Loucy (cell line): ENCODE measurements around the gene XIRP2.

Experiments
- H2AFZ ChIP-seq: fragments of 200-600 bp; sonication (generic); 2 replicates; pipeline ENCODE4 v1.6.0; 2016; ENCODE audit warnings: antibody characterized with exemption, mild to moderate bottlenecking, low read length, moderate library complexity
- H3F3A ChIP-seq: fragments of 200-600 bp; 2 replicates; pipeline ENCODE4 v1.6.0; 2016; ENCODE audit warnings: antibody characterized with exemption, low read depth, mild to moderate bottlenecking
- H3K27me3 ChIP-seq: fragments of 200-600 bp; sonication (generic); 2 replicates; pipeline ENCODE4 v1.6.1; 2014; ENCODE audit warnings: low read length, mild to moderate bottlenecking; ENCODE audit not compliant: insufficient read depth, poor library complexity, severe bottlenecking
- H3K36me3 ChIP-seq: fragments of 200-600 bp; sonication (generic); 2 replicates; pipeline ENCODE4 v1.6.1; 2016; ENCODE audit warnings: low read length; ENCODE audit not compliant: insufficient read depth
- H3K4me1 ChIP-seq: fragments of 200-600 bp; sonication (generic); 2 replicates; pipeline ENCODE4 v1.5.1; 2014; ENCODE audit warnings: low read length, mild to moderate bottlenecking; ENCODE audit not compliant: insufficient read depth, poor library complexity, severe bottlenecking
- H3K4me2 ChIP-seq: fragments of 200-600 bp; sonication (generic); 2 replicates; pipeline ENCODE4 v1.6.0; 2014; ENCODE audit warnings: antibody characterized with exemption, low read length, low read depth, mild to moderate bottlenecking; ENCODE audit not compliant: poor library complexity, severe bottlenecking
- H3K4me3 ChIP-seq: fragments of 200-600 bp; sonication (generic); 2 replicates; pipeline ENCODE4 v1.5.1; 2014; ENCODE audit warnings: low read length, mild to moderate bottlenecking, mixed read lengths; ENCODE audit not compliant: poor library complexity, severe bottlenecking
- H3K79me2 ChIP-seq: fragments of 200-600 bp; sonication (generic); 2 replicates; pipeline ENCODE4 v1.6.1; 2014; ENCODE audit warnings: low read length; ENCODE audit not compliant: insufficient read depth
- H3K9ac ChIP-seq: fragments of 200-600 bp; sonication (generic); 2 replicates; pipeline ENCODE4 v1.6.0; 2014; ENCODE audit warnings: mild to moderate bottlenecking, low read depth, low read length, moderate library complexity; ENCODE audit not compliant: poor library complexity, severe bottlenecking
- H3K9me2 ChIP-seq: fragments of 200-600 bp; sonication (generic); replicated peaks from 2 replicates; pipeline ENCODE4 v1.6.1; 2016; ENCODE audit warnings: low read depth, low read length, mixed read lengths
- H3K9me3 ChIP-seq: fragments of 200-600 bp; sonication (generic); 2 replicates; pipeline ENCODE4 v1.6.1; 2014; ENCODE audit warnings: mild to moderate bottlenecking, antibody characterized with exemption, low read length, low read depth; ENCODE audit not compliant: insufficient read depth
- H4K20me1 ChIP-seq: fragments of 200-600 bp; sonication (generic); 2 replicates; pipeline ENCODE4 v1.6.0; 2014; ENCODE audit warnings: antibody characterized with exemption, low read length, mild to moderate bottlenecking; ENCODE audit not compliant: insufficient read depth, poor library complexity, severe bottlenecking
- CTCF ChIP-seq: fragments of 200-600 bp; sonication (generic); conservative IDR thresholded peaks from 2 replicates; pipeline ENCODE4 v1.5.1; 2014; ENCODE audit warnings: mild to moderate bottlenecking, antibody characterized with exemption, low read length
- EZH2phosphoT487 ChIP-seq: fragments of 200-600 bp; IDR thresholded peaks from 2 replicates; pipeline ENCODE4 v1.6.1; 2018; ENCODE audit warnings: antibody characterized with exemption, mild to moderate bottlenecking, moderate library complexity, borderline replicate concordance

Gene XIRP2

DNA sequence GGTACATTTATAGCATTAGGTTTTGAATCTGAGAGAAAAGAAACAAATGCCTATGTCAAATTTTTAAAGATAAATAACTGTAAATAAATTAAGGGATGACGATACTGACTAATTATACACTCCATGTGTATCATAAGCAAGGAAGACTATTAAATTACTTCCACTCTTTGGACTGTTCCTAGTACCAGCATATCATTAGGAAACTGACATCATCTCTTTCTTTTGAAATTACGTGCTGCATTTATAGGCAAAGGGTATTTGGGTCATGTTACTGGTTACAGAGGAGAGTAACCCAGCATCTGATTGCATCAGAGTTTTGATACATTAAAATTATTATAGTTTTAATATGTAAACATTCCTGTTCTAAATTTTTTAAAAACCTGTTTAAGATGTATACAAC, 309.7 kb downstream of the XIRP2 start:
- Histone ChIP-seq H3F3A (no peaks in the 10 kb centered on the region), H4K20me1 (no peaks in the 10 kb centered on the region), H3K27me3 (no peaks in the 10 kb centered on the region), H3K9me3 (no peaks in the 10 kb centered on the region), H3K36me3 (no peaks in the 10 kb centered on the region), H3K4me1 (peaks cover 42% of the 10 kb centered on the region), H3K4me3 (no peak overlapping the region), H3K9ac (no peak overlapping the region), H3K4me2 (no peak overlapping the region), H3K9me2 (no peaks in the 10 kb centered on the region), H3K79me2 (no peaks in the 10 kb centered on the region), H2AFZ (peak overlapping the region; percentile 67; the same call in 1 of the 2 replicates)
- no peak for TF ChIP-seq CTCF
- no peak for TF ChIP-seq EZH2phosphoT487

- no peak overlapping the region for H3K4me3 ChIP-seq
- H4K20me1 ChIP-seq: no peaks in the 10 kb centered on the region
- H3F3A ChIP-seq: no peaks in the 10 kb centered on the region
- peaks cover 42% of the 10 kb centered on the region for H3K4me1 ChIP-seq
- no peaks in the 10 kb centered on the region for H3K9me2 ChIP-seq
- H3K79me2 ChIP-seq: no peaks in the 10 kb centered on the region
- peak overlapping the region; percentile 67 for H2AFZ ChIP-seq
- no peak overlapping the region for H3K9ac ChIP-seq
- no peaks in the 10 kb centered on the region for H3K9me3 ChIP-seq
- TF ChIP-seq CTCF (no peak), EZH2phosphoT487 (no peak)
- no peaks in the 10 kb centered on the region for H3K36me3 ChIP-seq
- H3K27me3 ChIP-seq: no peaks in the 10 kb centered on the region
- H3K4me2 ChIP-seq: no peak overlapping the region
These were observed 310.3 kb downstream of the XIRP2 start for GRCh38 chr2:167198576-167198975.

GRCh38 chr2:167200019-167200418, 311.7 kb downstream of the XIRP2 start:
- Histone ChIP-seq H3K9ac (no peak overlapping the region), H2AFZ (no peak overlapping the region), H3K36me3 (no peaks in the 10 kb centered on the region), H3K9me2 (no peaks in the 10 kb centered on the region), H3F3A (no peaks in the 10 kb centered on the region), H3K9me3 (no peaks in the 10 kb centered on the region), H3K4me3 (no peak overlapping the region), H4K20me1 (no peaks in the 10 kb centered on the region), H3K27me3 (no peaks in the 10 kb centered on the region), H3K79me2 (no peaks in the 10 kb centered on the region), H3K4me1 (peaks cover 41% of the 10 kb centered on the region), H3K4me2 (no peak overlapping the region)
- TF ChIP-seq CTCF (no peak), EZH2phosphoT487 (no peak)
